Karpas-422 (cell line): ENCODE measurements around the gene NEU2. TPM values are rescaled to one million over a fixed set of nuclear protein-coding genes. Genes with fewer than 3 reads are reported as not detected.
"Not testable (repeated sequence)": the region's sequence is repeated elsewhere in the genome, so short reads cannot be mapped to it uniquely, and the experiment has no call there.

Source experiments
- DNase-seq: peaks from one replicate; pipeline ENCODE4 v3.0.0-alpha.2; 2015
- H2AFZ ChIP-seq: fragments of 200-600 bp; sonication (generic); 2 replicates; pipeline ENCODE4 v1.6.1; 2014; ENCODE audit warnings: antibody characterized with exemption, low read length, mixed read lengths
- H3K27ac ChIP-seq: fragments of 200-600 bp; sonication (generic); 2 replicates; pipeline ENCODE4 v1.5.1; 2014; ENCODE audit warnings: mild to moderate bottlenecking, low read length, moderate library complexity
- H3K27me3 ChIP-seq: fragments of 200-600 bp; sonication (generic); 2 replicates; pipeline ENCODE4 v1.6.1; 2014; ENCODE audit warnings: low read length, mixed read lengths
- H3K36me3 ChIP-seq: fragments of 200-600 bp; sonication (generic); 2 replicates; pipeline ENCODE4 v1.6.1; 2014; ENCODE audit warnings: low read length, mixed read lengths; ENCODE audit not compliant: insufficient read depth
- H3K4me1 ChIP-seq: fragments of 200-600 bp; sonication (generic); 2 replicates; pipeline ENCODE4 v1.6.1; 2014; ENCODE audit warnings: mild to moderate bottlenecking, low read length, mixed read lengths
- H3K4me2 ChIP-seq: fragments of 200-600 bp; sonication (generic); 2 replicates; pipeline ENCODE4 v1.6.1; 2014; ENCODE audit warnings: low read length, low read depth, mild to moderate bottlenecking; ENCODE audit not compliant: poor library complexity, severe bottlenecking
- H3K4me3 ChIP-seq: fragments of 200-600 bp; sonication (generic); 2 replicates; pipeline ENCODE4 v1.5.1; 2014; ENCODE audit warnings: mild to moderate bottlenecking, antibody characterized with exemption, low read length, mixed read lengths
- H3K79me2 ChIP-seq: fragments of 200-600 bp; sonication (generic); 2 replicates; pipeline ENCODE4 v1.6.1; 2014; ENCODE audit warnings: mild to moderate bottlenecking, low read length, mixed read lengths
- H3K9ac ChIP-seq: fragments of 200-600 bp; sonication (generic); 2 replicates; pipeline ENCODE4 v1.6.0; 2014; ENCODE audit warnings: low read length
- H3K9me2 ChIP-seq: fragments of 200-600 bp; sonication (generic), shearing (Covaris generic); replicated peaks from 2 replicates; pipeline ENCODE4 v1.6.0; 2014; ENCODE audit warnings: mild to moderate bottlenecking, low read length, moderate library complexity; ENCODE audit not compliant: insufficient read depth
- H3K9me3 ChIP-seq: fragments of 300-700, 200-600 bp; sonication (generic); 2 replicates; pipeline ENCODE4 v1.6.1; 2014; ENCODE audit warnings: low read length, mixed read lengths
- H4K20me1 ChIP-seq: fragments of 200-600 bp; sonication (generic); 2 replicates; pipeline ENCODE4 v1.6.1; 2014; ENCODE audit warnings: mild to moderate bottlenecking, antibody characterized with exemption, low read length, low read depth; ENCODE audit not compliant: insufficient read depth
- total RNA-seq: library from RNA; depleted of rRNA; stranded (reverse); fragments of >200 nt; shearing (Covaris generic); gene quantifications from 2 replicates; pipeline ENCODE4 v1.2.3, GENCODE V29; 2014; ENCODE audit warnings: low replicate concordance

The NEU2 gene
- total RNA-seq, 1 experiment from 2014 or later, result not detected

DNA sequence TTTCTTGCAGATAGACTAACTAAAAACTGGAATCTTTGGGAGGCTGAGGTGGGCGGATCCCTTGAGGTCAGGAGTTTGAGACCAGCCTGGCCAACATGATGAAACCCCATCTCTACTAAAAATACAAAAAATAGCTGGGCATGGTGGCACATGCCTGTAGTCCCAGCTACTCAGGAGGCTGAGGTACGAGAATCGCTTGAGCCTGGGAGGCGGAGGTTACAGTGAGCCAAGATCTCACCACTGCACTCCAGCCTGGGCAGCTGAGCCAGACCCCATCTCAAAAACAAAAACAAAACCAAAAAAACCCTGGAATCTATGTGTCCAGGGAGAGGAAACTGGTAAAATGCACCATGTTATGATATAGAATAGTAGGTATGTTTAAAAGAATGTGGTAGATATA is 20.0 kb downstream of the NEU2 start:
- not testable (repeated sequence) for H3K9ac ChIP-seq, H3K79me2 ChIP-seq, H3K4me2 ChIP-seq, H3K27ac ChIP-seq, H3K9me2 ChIP-seq, H4K20me1 ChIP-seq, H3K4me3 ChIP-seq, DNase-seq, H3K36me3 ChIP-seq, H2AFZ ChIP-seq, H3K27me3 ChIP-seq, H3K9me3 ChIP-seq
- peaks cover 11% of the 10 kb centered on the region for H3K4me1 ChIP-seq

DNA sequence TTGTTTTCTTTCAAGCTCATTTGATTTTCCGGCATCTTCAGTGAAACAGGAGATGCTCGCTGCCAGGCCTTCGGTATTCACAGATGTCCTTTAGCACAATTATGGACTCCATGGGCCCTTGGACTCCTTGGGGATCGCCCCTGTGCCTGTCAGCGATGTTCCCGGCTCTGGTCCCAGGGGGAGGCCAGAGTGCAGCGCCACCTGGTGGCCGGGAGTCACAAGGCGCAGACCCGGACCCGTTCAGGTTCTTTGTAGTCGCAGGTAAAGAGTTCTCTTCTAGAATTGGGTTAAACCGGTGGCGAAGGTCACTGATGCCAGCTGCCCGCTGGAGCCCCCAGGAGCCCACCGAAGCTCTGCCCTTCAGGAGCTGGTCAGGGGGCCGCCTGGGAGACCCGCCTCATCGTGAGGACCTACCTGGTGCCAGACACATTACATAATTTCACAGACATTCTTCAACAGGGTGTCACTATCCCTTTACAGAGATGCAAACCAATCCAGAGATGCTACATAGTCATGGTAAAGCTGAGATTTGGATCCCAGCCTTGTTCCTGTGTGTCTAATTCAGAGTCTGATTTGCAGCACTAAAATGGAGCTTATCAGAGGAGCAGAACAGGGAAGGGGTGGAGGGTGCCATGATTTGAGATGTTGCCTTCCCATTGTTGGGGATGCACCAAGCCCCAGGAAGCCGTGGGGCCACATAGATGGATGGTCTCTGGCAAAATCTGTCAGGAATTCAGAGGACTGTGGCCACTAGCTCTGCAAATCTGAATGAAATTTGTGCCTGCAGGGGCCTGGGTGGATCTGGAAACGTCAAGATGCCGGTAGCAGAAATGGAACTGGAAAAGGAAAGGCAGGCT is 21.7 kb downstream of the NEU2 start:
- Histone ChIP-seq H3K27me3 (no peaks in the 10 kb centered on the region), H3K4me1 (peaks cover 9% of the 10 kb centered on the region), H2AFZ (no peak overlapping the region; the same call in 1 of the 2 replicates), H3K4me2 (peak overlapping the region; percentile 51), H3K27ac (no peak overlapping the region), H3K9me3 (no peaks in the 10 kb centered on the region), H3K9me2 (no peaks in the 10 kb centered on the region), H3K9ac (no peak overlapping the region), H4K20me1 (no peaks in the 10 kb centered on the region), H3K79me2 (no peaks in the 10 kb centered on the region), H3K4me3 (peak overlapping the region; percentile 19; the same call in 1 of the 2 replicates), H3K36me3 (no peaks in the 10 kb centered on the region)
- peak; percentile 85 for DNase-seq

DNA sequence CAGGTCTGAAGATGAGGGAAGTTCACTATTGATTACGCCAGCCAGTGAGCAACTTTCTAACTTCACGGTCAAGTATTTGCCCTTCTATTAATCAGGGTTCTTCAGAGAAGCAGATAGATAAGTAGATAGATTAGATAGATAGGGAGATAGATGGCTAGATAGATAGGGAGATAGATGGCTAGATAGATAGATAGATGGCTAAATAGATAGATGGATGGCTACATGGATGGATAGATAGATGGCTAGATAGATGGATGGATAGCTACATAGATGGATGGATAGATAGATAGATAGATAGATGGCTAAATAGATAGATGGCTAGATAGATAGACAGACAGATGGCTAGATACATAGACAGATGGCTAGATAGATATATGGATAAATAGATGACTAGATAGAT is 22.9 kb downstream of the NEU2 start:
- peaks cover 18% of the 10 kb centered on the region for H3K4me1 ChIP-seq
- no peaks in the 10 kb centered on the region for H3K36me3 ChIP-seq
- H2AFZ ChIP-seq, result no peak overlapping the region
- H3K27me3 ChIP-seq, result no peaks in the 10 kb centered on the region
- H3K79me2 ChIP-seq, result peaks cover under 1% of the 10 kb centered on the region
- DNase-seq, result no peak
- H4K20me1 ChIP-seq, result no peaks in the 10 kb centered on the region
- no peak overlapping the region for H3K9ac ChIP-seq
- H3K9me3 ChIP-seq, result no peaks in the 10 kb centered on the region
- no peak overlapping the region for H3K27ac ChIP-seq
- H3K9me2 ChIP-seq, result no peaks in the 10 kb centered on the region
- H3K4me2 ChIP-seq, result no peak overlapping the region
- H3K4me3 ChIP-seq, result no peak overlapping the region

DNA sequence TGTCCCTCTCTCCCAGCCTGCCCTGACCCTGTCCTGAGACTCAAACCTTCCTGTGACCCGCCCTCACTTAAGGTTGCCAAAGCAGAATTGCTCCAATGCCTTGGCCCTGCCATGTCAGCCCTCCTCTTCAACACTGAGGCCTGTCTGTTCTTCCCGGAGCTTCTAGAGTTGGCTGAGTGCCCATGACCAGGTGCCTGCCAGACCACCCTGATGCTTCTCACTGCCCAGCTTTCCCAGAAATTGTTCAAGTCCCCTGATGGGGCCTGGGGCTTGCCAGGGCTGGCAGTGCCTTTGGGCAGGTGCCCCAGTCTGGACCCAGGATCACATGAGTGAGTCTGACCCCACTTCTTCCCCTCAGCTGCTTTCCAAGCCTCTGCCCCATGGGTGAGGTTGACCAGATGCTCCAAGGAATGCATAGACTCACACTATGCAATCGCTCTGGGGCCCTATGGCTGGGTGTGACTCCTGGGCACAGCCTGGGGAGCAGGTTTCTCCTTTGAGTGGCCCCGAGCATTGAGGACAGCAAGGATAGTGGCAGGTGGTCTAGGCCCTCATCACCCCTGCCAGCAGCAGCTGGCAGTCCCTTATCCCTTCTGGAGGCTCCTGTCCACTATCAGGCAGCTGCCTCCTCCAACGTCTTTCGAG is 24.6 kb downstream of the NEU2 start:
- H3K9me2 ChIP-seq, result no peaks in the 10 kb centered on the region
- H4K20me1 ChIP-seq, result peaks cover 11% of the 10 kb centered on the region
- H3K4me3 ChIP-seq, result no peak overlapping the region
- H2AFZ ChIP-seq, result no peak overlapping the region
- no peak overlapping the region for H3K9ac ChIP-seq
- no peak overlapping the region for H3K4me2 ChIP-seq
- H3K27me3 ChIP-seq, result no peaks in the 10 kb centered on the region
- peaks cover 27% of the 10 kb centered on the region for H3K4me1 ChIP-seq
- no peak for DNase-seq
- no peaks in the 10 kb centered on the region for H3K9me3 ChIP-seq
- no peak overlapping the region for H3K27ac ChIP-seq
- peaks cover 17% of the 10 kb centered on the region for H3K79me2 ChIP-seq
- no peaks in the 10 kb centered on the region for H3K36me3 ChIP-seq

DNA sequence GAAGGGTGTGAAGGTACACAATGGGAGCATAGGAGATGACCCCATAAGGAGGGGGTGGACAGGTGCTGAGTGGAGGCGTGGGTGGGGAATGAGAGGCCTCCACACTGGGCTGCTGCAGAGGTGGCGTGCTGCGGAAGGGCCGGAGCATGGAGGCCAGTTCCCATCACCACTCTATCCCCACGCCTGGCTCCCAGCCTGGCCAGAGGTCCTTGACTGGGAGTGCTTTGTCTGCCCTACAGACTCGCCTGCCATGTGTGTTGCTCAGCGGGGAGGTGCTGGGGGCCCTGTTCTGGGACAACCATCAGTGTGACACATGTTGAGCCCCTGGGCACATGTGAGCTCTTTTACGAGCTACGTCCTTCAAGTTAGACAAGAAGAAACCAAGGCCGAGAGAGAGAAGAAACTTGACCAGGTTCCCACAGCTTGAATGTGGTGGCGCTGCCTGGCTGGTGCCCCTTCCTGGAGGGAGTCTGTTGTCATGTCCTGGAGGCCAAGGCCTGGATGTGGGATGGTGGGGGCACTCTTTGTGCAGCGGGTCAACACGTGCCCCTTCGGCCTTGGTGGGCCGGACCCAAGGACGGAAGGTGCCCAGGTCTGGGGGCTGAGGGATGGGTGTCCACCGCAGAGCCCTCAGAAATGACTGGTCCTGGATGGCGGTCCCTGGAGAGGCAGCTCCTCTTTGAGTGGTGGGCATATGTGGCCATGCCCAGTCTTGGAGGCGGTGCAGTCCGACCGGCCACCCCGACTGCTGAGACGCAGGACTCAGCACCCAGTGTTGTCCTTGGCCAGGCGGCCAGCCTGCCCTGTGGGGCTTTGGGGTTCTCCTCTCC is 26.5 kb downstream of the NEU2 start:
- no peak for DNase-seq
- Histone ChIP-seq H3K79me2 (peaks cover 36% of the 10 kb centered on the region), H3K9ac (peak overlapping the region; percentile 90), H3K4me1 (peaks cover 43% of the 10 kb centered on the region), H3K27ac (peak overlapping the region; percentile 98), H2AFZ (no peak overlapping the region; the same call in 1 of the 2 replicates), H4K20me1 (peaks cover 28% of the 10 kb centered on the region), H3K9me2 (no peaks in the 10 kb centered on the region), H3K4me3 (peak overlapping the region; percentile 83; the same call in 1 of the 2 replicates), H3K36me3 (peaks cover 4% of the 10 kb centered on the region), H3K4me2 (peak overlapping the region; percentile 100), H3K9me3 (no peaks in the 10 kb centered on the region), H3K27me3 (no peaks in the 10 kb centered on the region)

DNA sequence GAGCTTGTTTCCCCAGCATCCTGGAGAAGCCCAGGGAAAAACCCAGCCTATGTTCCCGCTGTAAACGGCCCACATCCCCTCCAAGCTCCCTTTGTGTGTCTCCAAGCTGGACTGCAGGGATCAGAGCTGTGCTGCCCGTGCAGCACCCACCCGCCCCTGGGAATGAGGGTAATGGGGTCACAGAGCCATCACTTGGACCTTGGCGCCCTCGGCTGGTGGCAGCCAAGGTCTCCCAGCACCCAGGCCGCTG is 27.0 kb downstream of the NEU2 start:
- peak overlapping the region; percentile 88 for H2AFZ ChIP-seq

GRCh38 chr2:233059797-233060500 is 27.5 kb downstream of the NEU2 start, which contains the start of gene INPP5D:
TSS of gene INPP5D (plus strand) at chr2:233060342. CDS start at chr2:233060479, 137 bp downstream.
- peak within 1 kb of the TSS; percentile 83 for H3K4me3 ChIP-seq
- no peaks in the 10 kb centered on the region for H3K9me2 ChIP-seq
- H3K9me3 ChIP-seq, result no peaks in the 10 kb centered on the region
- peaks cover 46% of the 10 kb centered on the region for H3K79me2 ChIP-seq
- H3K4me1 ChIP-seq, result peaks cover 49% of the 10 kb centered on the region
- peaks cover 38% of the 10 kb centered on the region for H4K20me1 ChIP-seq
- H3K36me3 ChIP-seq, result peaks cover 13% of the 10 kb centered on the region
- peak within 1 kb of the TSS; percentile 100 for H3K4me2 ChIP-seq
- H3K27ac ChIP-seq, result peak within 1 kb of the TSS; percentile 98
- peak within 1 kb of the TSS; percentile 88 for H2AFZ ChIP-seq
- H3K9ac ChIP-seq, result peak within 1 kb of the TSS; percentile 90
- peak; percentile 95 for DNase-seq
- H3K27me3 ChIP-seq, result no peaks in the 10 kb centered on the region

More for the DNA sequence above, 27.0 kb downstream of the NEU2 start:
- peak overlapping the region; percentile 100 for H3K4me2 ChIP-seq
- no peaks in the 10 kb centered on the region for H3K27me3 ChIP-seq
- peaks cover 10% of the 10 kb centered on the region for H3K36me3 ChIP-seq
- H3K9me3 ChIP-seq, result no peaks in the 10 kb centered on the region
- peak overlapping the region; percentile 90 for H3K9ac ChIP-seq
- H3K4me3 ChIP-seq, result peak overlapping the region; percentile 83
- H4K20me1 ChIP-seq, result peaks cover 34% of the 10 kb centered on the region
- H3K79me2 ChIP-seq, result peaks cover 41% of the 10 kb centered on the region
- peak overlapping the region; percentile 98 for H3K27ac ChIP-seq
- no peak for DNase-seq
- no peaks in the 10 kb centered on the region for H3K9me2 ChIP-seq
- peaks cover 44% of the 10 kb centered on the region for H3K4me1 ChIP-seq
